ENCODE data around the gene SELENOS.

DNA sequence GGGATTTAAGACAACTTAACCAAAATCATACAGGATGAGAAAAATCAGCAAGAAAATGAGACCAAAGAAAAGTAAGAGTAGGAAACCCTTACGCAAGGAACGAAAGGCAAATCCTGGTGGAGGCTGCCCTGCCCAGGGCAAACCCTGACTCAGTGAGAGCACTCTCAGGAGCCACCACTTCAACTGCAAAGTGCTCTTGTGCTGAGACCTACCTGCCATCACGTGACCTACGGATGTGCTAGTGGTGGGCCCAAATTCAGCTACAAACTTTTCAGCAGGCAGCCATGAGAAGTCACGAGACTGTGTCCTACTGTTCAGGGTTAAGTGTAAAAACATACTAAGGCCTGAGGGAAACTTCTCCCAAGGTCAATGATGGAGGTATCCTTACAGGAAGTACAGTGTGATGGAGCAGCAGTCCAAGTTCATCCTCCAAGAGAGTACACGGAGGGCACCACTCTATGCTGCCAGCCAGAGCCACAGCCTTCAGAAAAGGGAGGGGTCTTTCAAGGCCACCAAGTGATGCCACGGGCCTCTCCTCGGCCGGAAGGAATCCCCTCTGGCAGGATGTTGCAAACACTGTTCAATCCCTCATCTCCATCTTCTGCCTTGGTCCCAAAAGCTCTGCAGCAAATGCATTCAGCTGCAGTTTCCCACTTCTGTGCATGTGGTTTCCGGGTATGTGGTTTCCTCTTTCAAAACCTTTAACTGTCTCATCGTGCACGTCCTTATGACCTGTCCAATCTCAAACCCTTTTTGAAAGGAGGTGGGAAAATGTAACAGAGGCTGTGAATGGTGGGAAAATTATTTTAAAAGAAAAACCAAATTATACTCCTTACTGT is 34.9 kb downstream of the SELENOS start:
- TF ChIP-seq, protein P1, sequence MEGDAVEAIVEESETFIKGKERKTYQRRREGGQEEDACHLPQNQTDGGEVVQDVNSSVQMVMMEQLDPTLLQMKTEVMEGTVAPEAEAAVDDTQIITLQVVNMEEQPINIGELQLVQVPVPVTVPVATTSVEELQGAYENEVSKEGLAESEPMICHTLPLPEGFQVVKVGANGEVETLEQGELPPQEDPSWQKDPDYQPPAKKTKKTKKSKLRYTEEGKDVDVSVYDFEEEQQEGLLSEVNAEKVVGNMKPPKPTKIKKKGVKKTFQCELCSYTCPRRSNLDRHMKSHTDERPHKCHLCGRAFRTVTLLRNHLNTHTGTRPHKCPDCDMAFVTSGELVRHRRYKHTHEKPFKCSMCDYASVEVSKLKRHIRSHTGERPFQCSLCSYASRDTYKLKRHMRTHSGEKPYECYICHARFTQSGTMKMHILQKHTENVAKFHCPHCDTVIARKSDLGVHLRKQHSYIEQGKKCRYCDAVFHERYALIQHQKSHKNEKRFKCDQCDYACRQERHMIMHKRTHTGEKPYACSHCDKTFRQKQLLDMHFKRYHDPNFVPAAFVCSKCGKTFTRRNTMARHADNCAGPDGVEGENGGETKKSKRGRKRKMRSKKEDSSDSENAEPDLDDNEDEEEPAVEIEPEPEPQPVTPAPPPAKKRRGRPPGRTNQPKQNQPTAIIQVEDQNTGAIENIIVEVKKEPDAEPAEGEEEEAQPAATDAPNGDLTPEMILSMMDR (IDR thresholded peaks at IDR 0.05): no peak
- no peak for TF ChIP-seq POLR2A (IDR thresholded peaks at IDR 0.05)
